Vagina (tissue), 2 donors: ENCODE measurements around the gene DENND4B. TPM values are rescaled to one million over a fixed set of nuclear protein-coding genes. Genes with fewer than 3 reads are reported as not detected.

Experiments
- DNase-seq, 2 donors: peaks; one replicate each; pipeline ENCODE4 v3.0.0-alpha.2; 2017; ENCODE audit errors: extremely low spot score in 2 of 2
- H3K27ac ChIP-seq: fragments of 200-600 bp; sonication (generic); one replicate; pipeline ENCODE4 v1.5.1; 2019
- H3K27me3 ChIP-seq: fragments of 200-600 bp; sonication (generic); one replicate; pipeline ENCODE4 v1.5.1; 2019
- H3K36me3 ChIP-seq, 2 donors: fragments of 200-600 bp; sonication (generic); one replicate each; pipeline ENCODE4 v1.5.1; 2017 to 2019
- H3K4me1 ChIP-seq: fragments of 200-600 bp; sonication (generic); one replicate; pipeline ENCODE4 v1.5.1; 2019
- H3K4me3 ChIP-seq, 2 donors: fragments of 200-600 bp; sonication (generic); 1 replicate in 1 of 2; 2 replicates in 1 of 2; pipeline ENCODE4 v1.5.1; 2016 to 2019
- H3K9me3 ChIP-seq: fragments of 200-600 bp; sonication (generic); one replicate; pipeline ENCODE4 v1.5.1; 2019
- CTCF ChIP-seq, 3 experiments: fragments of 450-650 bp in 2 of 3; fragments of 200-600 bp in 1 of 3; sonication (generic) in 1 of 3; IDR thresholded peaks; one replicate each; pipeline ENCODE4 v1.5.1; 2017 to 2019; ENCODE audit warnings: antibody characterized with exemption in 3 of 3, mild to moderate bottlenecking in 2 of 3, moderate library complexity in 2 of 3
- POLR2A ChIP-seq, 2 donors: fragments of 450-650 bp; IDR thresholded peaks; one replicate each; pipeline ENCODE4 v1.6.1; 2017; ENCODE audit warnings: antibody characterized with exemption in 2 of 2, mild to moderate bottlenecking in 2 of 2, moderate library complexity in 2 of 2
- POLR2AphosphoS5 ChIP-seq, 2 donors: sonication (generic); formaldehyde crosslinking; IDR thresholded peaks; one replicate each; pipeline ENCODE4 v1.9.0; 2017; ENCODE audit warnings: antibody characterized with exemption in 2 of 2, mild to moderate bottlenecking in 2 of 2, low read depth in 1 of 2; ENCODE audit not compliant: insufficient read depth in 1 of 2
- intact Hi-C: fragments of 100-400 bp; cut with DNase I; formaldehyde crosslinking; loops from one replicate; pipeline ENCODE4 v1.15.1; 2023
- total RNA-seq: library from RNA; depleted of rRNA; stranded (reverse); fragments of >200 nt; gene quantifications from one replicate; pipeline ENCODE4 v1.2.3, GENCODE V29; 2016

Gene DENND4B
- total RNA-seq, 1 donor from 2014 or later: 42.7 TPM

GRCh38 chr1:153977250-153978240, 31.0 kb upstream of the DENND4B start, which contains the start of gene JTB:
JTB (minus strand) TSS chr1:153977674; CDS start chr1:153977252, 422 bp downstream.
- H3K36me3 ChIP-seq: peaks cover 0 to 52% of the 10 kb centered on the region in 2 donors
- peak; percentile 71 to 91 for TF ChIP-seq POLR2A (IDR thresholded peaks at IDR 0.05)
- peak in 1 of 3 experiments; percentile 20 for TF ChIP-seq CTCF (IDR thresholded peaks at IDR 0.05)
- TF ChIP-seq POLR2AphosphoS5 (IDR thresholded peaks at IDR 0.05; ENCODE audit: insufficient read depth in 1 of 2, low read depth in 1 of 2): peak; percentile 84 to 96

GRCh38 chr1:153976819-153977249, 30.3 kb upstream of the DENND4B start:
- Histone ChIP-seq H3K4me1 (peaks cover 19% of the 10 kb centered on the region), H3K27me3 (no peaks in the 10 kb centered on the region), H3K27ac (peak overlapping the region; percentile 92), H3K9me3 (no peaks in the 10 kb centered on the region), H3K36me3 (peaks cover 0 to 45% of the 10 kb centered on the region in 2 donors), H3K4me3 (peak overlapping the region; percentile 81 to 93)
- intact Hi-C loops: no loop called here
- TF ChIP-seq POLR2A (IDR thresholded peaks at IDR 0.05) (no peak), CTCF (IDR thresholded peaks at IDR 0.05) (no peak), POLR2AphosphoS5 (IDR thresholded peaks at IDR 0.05; ENCODE audit: insufficient read depth in 1 of 2, low read depth in 1 of 2) (no peak)
- DNase-seq: no peak

More at GRCh38 chr1:153977250-153978240, 31.0 kb upstream of the DENND4B start, which contains the start of gene JTB:
- Histone ChIP-seq H3K27me3 (no peaks in the 10 kb centered on the region), H3K4me1 (peaks cover 19% of the 10 kb centered on the region), H3K27ac (peak within 1 kb of the TSS; percentile 92), H3K9me3 (no peaks in the 10 kb centered on the region), H3K4me3 (peak within 1 kb of the TSS; percentile 81 to 93)
- no peak for DNase-seq
- intact Hi-C loops: no loop called here

GRCh38 chr1:153973525-153973924, 27.0 kb upstream of the DENND4B start:
- H3K9me3 ChIP-seq: no peaks in the 10 kb centered on the region
- intact Hi-C loops: no loop called here
- peaks cover 0 to 28% of the 10 kb centered on the region in 2 donors for H3K36me3 ChIP-seq
- H3K4me3 ChIP-seq: no peak overlapping the region
- peaks cover 25% of the 10 kb centered on the region for H3K4me1 ChIP-seq
- no peaks in the 10 kb centered on the region for H3K27me3 ChIP-seq
- TF ChIP-seq POLR2AphosphoS5 (IDR thresholded peaks at IDR 0.05; ENCODE audit: insufficient read depth in 1 of 2, low read depth in 1 of 2) (no peak), CTCF (IDR thresholded peaks at IDR 0.05) (no peak), POLR2A (IDR thresholded peaks at IDR 0.05) (no peak)
- no peak overlapping the region for H3K27ac ChIP-seq
- no peak for DNase-seq

GRCh38 chr1:153973071-153973470, 26.6 kb upstream of the DENND4B start:
- peaks cover 0 to 28% of the 10 kb centered on the region in 2 donors for H3K36me3 ChIP-seq
- intact Hi-C loops: no loop called here
- H3K4me3 ChIP-seq: no peak overlapping the region
- H3K27me3 ChIP-seq: no peaks in the 10 kb centered on the region
- H3K9me3 ChIP-seq: no peaks in the 10 kb centered on the region
- no peak for DNase-seq
- peaks cover 30% of the 10 kb centered on the region for H3K4me1 ChIP-seq
- H3K27ac ChIP-seq: no peak overlapping the region
- no peak for TF ChIP-seq POLR2AphosphoS5 (IDR thresholded peaks at IDR 0.05; ENCODE audit: insufficient read depth in 1 of 2, low read depth in 1 of 2)
- TF ChIP-seq POLR2A (IDR thresholded peaks at IDR 0.05): no peak
- TF ChIP-seq CTCF (IDR thresholded peaks at IDR 0.05): no peak
